GM23338 (cell line): ENCODE measurements around the gene METRNL. TPM values are rescaled to one million over a fixed set of nuclear protein-coding genes. Genes with fewer than 3 reads are reported as not detected.

ENCODE experiments used
- ATAC-seq: fragments of 200-7000 bp; cut with Tn5 transposase; 3 replicates; pipeline ENCODE4 v1.9.1; 2020
- DNase-seq: peaks from one replicate; pipeline ENCODE4 v3.0.0-alpha.2; 2015; ENCODE audit warnings: low spot score
- H2AFZ ChIP-seq: fragments of 200-600 bp; sonication (generic); 2 replicates; pipeline ENCODE4 v1.8.0; 2016; ENCODE audit warnings: antibody characterized with exemption, mild to moderate bottlenecking, moderate library complexity
- H3F3A ChIP-seq: fragments of 200-600 bp; sonication (generic); replicated peaks from 2 replicates; pipeline ENCODE4 v1.8.0; 2017; ENCODE audit warnings: antibody characterized with exemption, mixed run types, low read depth
- H3K27ac ChIP-seq: fragments of 200-600 bp; sonication (generic); 2 replicates; pipeline ENCODE4 v1.6.1; 2016; ENCODE audit warnings: low read depth
- H3K27me3 ChIP-seq: fragments of 200-600 bp; sonication (generic); 2 replicates; pipeline ENCODE4 v1.8.0; 2016; ENCODE audit warnings: mild to moderate bottlenecking, mixed run types, moderate library complexity; ENCODE audit not compliant: insufficient read depth
- H3K36me3 ChIP-seq: fragments of 200-600 bp; sonication (generic); 2 replicates; pipeline ENCODE4 v1.8.0; 2016; ENCODE audit warnings: mild to moderate bottlenecking; ENCODE audit not compliant: insufficient read depth
- H3K4me1 ChIP-seq: fragments of 200-600 bp; sonication (generic); 2 replicates; pipeline ENCODE4 v1.8.0; 2016; ENCODE audit warnings: mild to moderate bottlenecking, moderate library complexity; ENCODE audit not compliant: insufficient read depth
- H3K4me2 ChIP-seq: fragments of 200-600 bp; sonication (generic); 2 replicates; pipeline ENCODE4 v1.7.1; 2017; ENCODE audit warnings: mixed run types
- H3K4me3 ChIP-seq: fragments of 200-600 bp; sonication (generic); 2 replicates; pipeline ENCODE4 v1.6.1; 2016; ENCODE audit warnings: mixed run types
- H3K79me2 ChIP-seq: fragments of 200-600 bp; sonication (generic); replicated peaks from 2 replicates; pipeline ENCODE4 v1.8.0; 2017; ENCODE audit warnings: mild to moderate bottlenecking; ENCODE audit not compliant: insufficient read depth
- H3K9me2 ChIP-seq: fragments of 200-600 bp; sonication (generic); 2 replicates; pipeline ENCODE4 v1.8.0; 2017; ENCODE audit not compliant: insufficient read depth
- H4K20me1 ChIP-seq: fragments of 200-600 bp; sonication (generic); replicated peaks from 2 replicates; pipeline ENCODE4 v1.8.0; 2017; ENCODE audit warnings: mild to moderate bottlenecking; ENCODE audit not compliant: insufficient read depth
- H3K27ac Mint-ChIP-seq: 2 replicates; pipeline ENCODE4 v1.8.0; 2020; ENCODE audit warnings: inconsistent platforms, mild to moderate bottlenecking, moderate library complexity, mixed read lengths
- H3K27me3 Mint-ChIP-seq: 3 replicates; pipeline ENCODE4 v1.8.0; 2022; ENCODE audit warnings: low read depth, mild to moderate bottlenecking, moderate library complexity, mixed read lengths, inconsistent platforms; ENCODE audit not compliant: insufficient read depth, poor library complexity
- H3K36me3 Mint-ChIP-seq: 3 replicates; pipeline ENCODE4 v1.8.0; 2021; ENCODE audit warnings: low read depth, mild to moderate bottlenecking, inconsistent platforms, moderate library complexity, mixed read lengths
- H3K4me1 Mint-ChIP-seq: 3 replicates; pipeline ENCODE4 v1.8.0; 2020; ENCODE audit warnings: mild to moderate bottlenecking, inconsistent platforms, mixed read lengths
- H3K4me3 Mint-ChIP-seq: 3 replicates; pipeline ENCODE4 v1.8.0; 2021; ENCODE audit warnings: moderate library complexity, mild to moderate bottlenecking, inconsistent platforms, mixed read lengths
- H3K9me3 Mint-ChIP-seq: 3 replicates; pipeline ENCODE4 v1.8.0; 2020; ENCODE audit warnings: moderate library complexity, mild to moderate bottlenecking, inconsistent platforms, mixed read lengths
- CREB1 ChIP-seq: fragments of 250-450 bp; sonication (Bioruptor Pico); IDR thresholded peaks from 2 replicates; pipeline ENCODE4 v1.5.0; 2020; ENCODE audit warnings: low read depth, mild to moderate bottlenecking, moderate library complexity
- EZH2 ChIP-seq: fragments of 200-600 bp; sonication (generic); IDR thresholded peaks from one replicate; pipeline ENCODE4 v1.8.0; 2017; ENCODE audit warnings: antibody characterized with exemption, mild to moderate bottlenecking, low read depth; ENCODE audit not compliant: unreplicated experiment
- EZH2phosphoT487 ChIP-seq: fragments of 200-600 bp; sonication (generic); IDR thresholded peaks from one replicate; pipeline ENCODE4 v1.8.1; 2018; ENCODE audit warnings: antibody characterized with exemption; ENCODE audit not compliant: unreplicated experiment
- JUNB ChIP-seq: IDR thresholded peaks from one replicate; pipeline ENCODE4 v1.6.1; 2016; ENCODE audit warnings: antibody characterized with exemption; ENCODE audit not compliant: unreplicated experiment
- NANOG ChIP-seq: IDR thresholded peaks from 2 replicates; pipeline ENCODE4 v1.6.1; 2016; ENCODE audit warnings: antibody characterized with exemption, borderline replicate concordance
- STAT1 ChIP-seq: IDR thresholded peaks from one replicate; pipeline ENCODE4 v1.6.1; 2016; ENCODE audit warnings: antibody characterized with exemption; ENCODE audit not compliant: unreplicated experiment
- ZNF114 ChIP-seq: fragments of 250-450 bp; sonication (Bioruptor Pico); IDR thresholded peaks from 2 replicates; pipeline ENCODE4 v1.5.0; 2020; ENCODE audit warnings: mild to moderate bottlenecking, moderate library complexity
- ZNF331 ChIP-seq: fragments of 250-450 bp; sonication (Bioruptor Pico); IDR thresholded peaks from 2 replicates; pipeline ENCODE4 v1.5.0; 2020; ENCODE audit warnings: low read depth, mild to moderate bottlenecking, moderate library complexity
- polyA plus RNA-seq: library from polyadenylated mRNA; unstranded; fragments of >200 nt; fragmentation: Nextera tagmentation; extraction: Ambion mirVana; gene quantifications from 2 replicates; pipeline ENCODE4 v1.2.1, GENCODE V29; 2016
- total RNA-seq: library from RNA; depleted of rRNA; stranded (reverse); fragments of >200 nt; shearing (Covaris generic); gene quantifications from 2 replicates; pipeline ENCODE4 v1.2.3, GENCODE V29; 2014
- TF ChIP-seq, protein P1 (sequence below): IDR thresholded peaks from 2 replicates; pipeline ENCODE4 v1.6.1; 2016; ENCODE audit warnings: antibody characterized with exemption
- TF ChIP-seq, protein P2 (sequence below), 2 experiments: fragments of 200-600 bp in 1 of 2; sonication (generic) in 1 of 2; conservative IDR thresholded peaks; 2 replicates each; pipeline versions ENCODE4 v1.5.1 to v1.6.1; 2016 to 2017; ENCODE audit warnings: antibody characterized with exemption in 2 of 2, low read depth in 2 of 2, mild to moderate bottlenecking in 2 of 2, moderate library complexity in 1 of 2
- TF ChIP-seq, protein P3 (sequence below): IDR thresholded peaks from one replicate; pipeline ENCODE4 v1.6.1; 2018; ENCODE audit warnings: antibody characterized with exemption; ENCODE audit not compliant: unreplicated experiment

Gene METRNL
- total and polyA plus RNA-seq, 2 experiments from 2014 or later, result 12.2 to 20.2 TPM

DNA sequence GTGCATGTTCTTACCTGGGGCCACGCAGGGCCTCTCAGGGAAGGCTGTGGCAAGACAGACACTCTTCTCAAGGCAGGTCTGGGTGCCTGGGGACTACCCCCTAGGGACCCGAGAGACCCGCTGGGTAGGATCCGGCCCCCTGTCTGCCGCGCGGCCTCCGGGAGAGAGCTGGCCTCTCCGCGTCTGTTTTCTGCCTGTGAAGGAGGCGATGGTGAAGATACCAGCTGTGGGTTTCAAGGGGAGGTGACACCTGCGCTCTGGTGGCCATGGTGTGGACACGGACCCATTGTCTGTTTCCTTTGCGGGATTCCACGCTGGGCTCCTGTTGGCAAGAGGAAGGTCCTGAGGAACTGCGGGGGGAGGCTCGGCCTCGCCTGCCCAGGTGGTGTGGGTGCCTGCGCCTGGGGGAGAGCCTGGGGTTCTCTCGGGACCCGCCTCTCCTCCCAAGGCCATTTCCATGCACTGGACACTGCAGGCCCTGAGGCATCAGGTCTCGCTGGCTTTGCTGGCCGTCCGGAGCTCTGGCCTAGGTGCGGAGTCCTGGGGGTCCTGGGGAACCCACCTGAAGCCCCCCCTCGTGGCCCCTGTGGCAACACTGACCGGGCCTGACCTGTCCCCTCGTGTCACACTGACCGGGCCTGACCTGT is 12.2 kb upstream of the METRNL start:
- peaks cover 6% of the 10 kb centered on the region; the same call in 2 of the 3 replicates for H3K9me3 Mint-ChIP-seq
- no peaks in the 10 kb centered on the region for H3K79me2 ChIP-seq
- H3K4me3 Mint-ChIP-seq, result no peak overlapping the region
- no peaks in the 10 kb centered on the region; the same call in 2 of the 3 replicates for H3K4me1 Mint-ChIP-seq
- no peaks in the 10 kb centered on the region for H3K36me3 ChIP-seq
- H3K4me3 ChIP-seq, result no peak overlapping the region
- no peaks in the 10 kb centered on the region for H3K4me1 ChIP-seq
- DNase-seq (no peak), ATAC-seq (no peak)
- H3K27ac Mint-ChIP-seq, result no peak overlapping the region
- H3K9me2 ChIP-seq, result no peaks in the 10 kb centered on the region
- H3K27ac ChIP-seq, result no peak overlapping the region
- H2AFZ ChIP-seq, result no peak overlapping the region
- H4K20me1 ChIP-seq, result no peaks in the 10 kb centered on the region
- no peaks in the 10 kb centered on the region for H3K27me3 ChIP-seq
- TF ChIP-seq CREB1 (no peak), JUNB (no peak), NANOG (no peak), ZNF114 (no peak), STAT1 (no peak)
- TF ChIP-seq, protein P1, sequence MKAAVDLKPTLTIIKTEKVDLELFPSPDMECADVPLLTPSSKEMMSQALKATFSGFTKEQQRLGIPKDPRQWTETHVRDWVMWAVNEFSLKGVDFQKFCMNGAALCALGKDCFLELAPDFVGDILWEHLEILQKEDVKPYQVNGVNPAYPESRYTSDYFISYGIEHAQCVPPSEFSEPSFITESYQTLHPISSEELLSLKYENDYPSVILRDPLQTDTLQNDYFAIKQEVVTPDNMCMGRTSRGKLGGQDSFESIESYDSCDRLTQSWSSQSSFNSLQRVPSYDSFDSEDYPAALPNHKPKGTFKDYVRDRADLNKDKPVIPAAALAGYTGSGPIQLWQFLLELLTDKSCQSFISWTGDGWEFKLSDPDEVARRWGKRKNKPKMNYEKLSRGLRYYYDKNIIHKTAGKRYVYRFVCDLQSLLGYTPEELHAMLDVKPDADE, result no peak
- TF ChIP-seq, protein P2, sequence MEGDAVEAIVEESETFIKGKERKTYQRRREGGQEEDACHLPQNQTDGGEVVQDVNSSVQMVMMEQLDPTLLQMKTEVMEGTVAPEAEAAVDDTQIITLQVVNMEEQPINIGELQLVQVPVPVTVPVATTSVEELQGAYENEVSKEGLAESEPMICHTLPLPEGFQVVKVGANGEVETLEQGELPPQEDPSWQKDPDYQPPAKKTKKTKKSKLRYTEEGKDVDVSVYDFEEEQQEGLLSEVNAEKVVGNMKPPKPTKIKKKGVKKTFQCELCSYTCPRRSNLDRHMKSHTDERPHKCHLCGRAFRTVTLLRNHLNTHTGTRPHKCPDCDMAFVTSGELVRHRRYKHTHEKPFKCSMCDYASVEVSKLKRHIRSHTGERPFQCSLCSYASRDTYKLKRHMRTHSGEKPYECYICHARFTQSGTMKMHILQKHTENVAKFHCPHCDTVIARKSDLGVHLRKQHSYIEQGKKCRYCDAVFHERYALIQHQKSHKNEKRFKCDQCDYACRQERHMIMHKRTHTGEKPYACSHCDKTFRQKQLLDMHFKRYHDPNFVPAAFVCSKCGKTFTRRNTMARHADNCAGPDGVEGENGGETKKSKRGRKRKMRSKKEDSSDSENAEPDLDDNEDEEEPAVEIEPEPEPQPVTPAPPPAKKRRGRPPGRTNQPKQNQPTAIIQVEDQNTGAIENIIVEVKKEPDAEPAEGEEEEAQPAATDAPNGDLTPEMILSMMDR (conservative IDR thresholded peaks at IDR 0.05; ENCODE audit: low read depth in 2 of 2), result no peak
- no peaks in the 10 kb centered on the region; the same call in 2 of the 3 replicates for H3K36me3 Mint-ChIP-seq
- H3F3A ChIP-seq, result no peaks in the 10 kb centered on the region
- peaks cover 12% of the 10 kb centered on the region for H3K27me3 Mint-ChIP-seq
- no peak overlapping the region for H3K4me2 ChIP-seq

DNA sequence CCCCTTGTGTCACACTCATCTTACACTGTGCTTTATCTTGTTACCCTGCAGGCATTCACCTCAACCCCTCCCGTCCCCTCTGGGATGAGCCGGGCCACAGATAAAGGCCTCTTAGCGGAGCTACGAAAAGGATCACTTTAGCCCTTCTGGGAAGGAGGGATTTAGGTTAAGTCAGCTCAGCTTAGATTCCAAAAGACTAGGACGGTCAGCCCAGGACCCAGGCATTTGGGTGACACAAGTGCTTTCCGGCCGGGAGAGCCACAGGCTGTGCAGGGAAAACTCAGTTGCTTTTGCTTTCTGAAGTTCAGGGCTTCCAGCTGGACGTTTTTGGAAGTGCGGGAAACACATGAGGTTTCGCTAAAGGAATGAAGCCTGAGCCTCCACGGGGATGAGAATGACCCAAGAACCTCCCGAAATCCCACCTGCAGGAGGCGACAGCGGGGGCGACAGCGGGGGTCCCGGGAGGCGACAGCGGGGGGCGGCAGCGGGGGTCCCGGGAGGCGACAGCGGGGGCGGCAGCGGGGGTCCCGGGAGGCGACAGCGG is 11.6 kb upstream of the METRNL start:
- ATAC-seq, result no peak; the same call in 2 of the 3 replicates
- H3K36me3 Mint-ChIP-seq, result no peaks in the 10 kb centered on the region; the same call in 2 of the 3 replicates
- no peak overlapping the region for H2AFZ ChIP-seq
- H4K20me1 ChIP-seq, result no peaks in the 10 kb centered on the region
- no peaks in the 10 kb centered on the region for H3K9me2 ChIP-seq
- peaks cover 6% of the 10 kb centered on the region; the same call in 2 of the 3 replicates for H3K9me3 Mint-ChIP-seq
- H3K4me1 ChIP-seq, result no peaks in the 10 kb centered on the region
- no peak overlapping the region for H3K4me3 Mint-ChIP-seq
- peaks cover 12% of the 10 kb centered on the region for H3K27me3 Mint-ChIP-seq
- no peak for DNase-seq
- H3K27ac ChIP-seq, result no peak overlapping the region
- no peak overlapping the region for H3K4me3 ChIP-seq
- no peaks in the 10 kb centered on the region for H3K79me2 ChIP-seq
- no peak overlapping the region for H3K27ac Mint-ChIP-seq
- H3F3A ChIP-seq, result no peaks in the 10 kb centered on the region
- no peaks in the 10 kb centered on the region; the same call in 2 of the 3 replicates for H3K4me1 Mint-ChIP-seq
- no peaks in the 10 kb centered on the region for H3K36me3 ChIP-seq
- H3K27me3 ChIP-seq, result no peaks in the 10 kb centered on the region
- H3K4me2 ChIP-seq, result no peak overlapping the region
- TF ChIP-seq ZNF331 (no peak), NANOG (no peak), EZH2 (no peak), EZH2phosphoT487 (no peak)
- TF ChIP-seq, protein P3, sequence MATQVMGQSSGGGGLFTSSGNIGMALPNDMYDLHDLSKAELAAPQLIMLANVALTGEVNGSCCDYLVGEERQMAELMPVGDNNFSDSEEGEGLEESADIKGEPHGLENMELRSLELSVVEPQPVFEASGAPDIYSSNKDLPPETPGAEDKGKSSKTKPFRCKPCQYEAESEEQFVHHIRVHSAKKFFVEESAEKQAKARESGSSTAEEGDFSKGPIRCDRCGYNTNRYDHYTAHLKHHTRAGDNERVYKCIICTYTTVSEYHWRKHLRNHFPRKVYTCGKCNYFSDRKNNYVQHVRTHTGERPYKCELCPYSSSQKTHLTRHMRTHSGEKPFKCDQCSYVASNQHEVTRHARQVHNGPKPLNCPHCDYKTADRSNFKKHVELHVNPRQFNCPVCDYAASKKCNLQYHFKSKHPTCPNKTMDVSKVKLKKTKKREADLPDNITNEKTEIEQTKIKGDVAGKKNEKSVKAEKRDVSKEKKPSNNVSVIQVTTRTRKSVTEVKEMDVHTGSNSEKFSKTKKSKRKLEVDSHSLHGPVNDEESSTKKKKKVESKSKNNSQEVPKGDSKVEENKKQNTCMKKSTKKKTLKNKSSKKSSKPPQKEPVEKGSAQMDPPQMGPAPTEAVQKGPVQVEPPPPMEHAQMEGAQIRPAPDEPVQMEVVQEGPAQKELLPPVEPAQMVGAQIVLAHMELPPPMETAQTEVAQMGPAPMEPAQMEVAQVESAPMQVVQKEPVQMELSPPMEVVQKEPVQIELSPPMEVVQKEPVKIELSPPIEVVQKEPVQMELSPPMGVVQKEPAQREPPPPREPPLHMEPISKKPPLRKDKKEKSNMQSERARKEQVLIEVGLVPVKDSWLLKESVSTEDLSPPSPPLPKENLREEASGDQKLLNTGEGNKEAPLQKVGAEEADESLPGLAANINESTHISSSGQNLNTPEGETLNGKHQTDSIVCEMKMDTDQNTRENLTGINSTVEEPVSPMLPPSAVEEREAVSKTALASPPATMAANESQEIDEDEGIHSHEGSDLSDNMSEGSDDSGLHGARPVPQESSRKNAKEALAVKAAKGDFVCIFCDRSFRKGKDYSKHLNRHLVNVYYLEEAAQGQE, result no peak
- TF ChIP-seq, protein P2 (conservative IDR thresholded peaks at IDR 0.05; ENCODE audit: low read depth in 2 of 2), result no peak
- TF ChIP-seq, protein P1, result no peak
